Smooth muscle cell of the coronary artery (primary cell): Measurements from ENCODE around the gene NEDD4L. TPM values are rescaled to one million over a fixed set of nuclear protein-coding genes. Genes with fewer than 3 reads are reported as not detected.

Experiments used
- total RNA-seq: library from RNA; depleted of rRNA; stranded (reverse); fragments of >200 nt; gene quantifications from 2 replicates; pipeline ENCODE4 v1.2.3, GENCODE V29; 2014; ENCODE audit warnings: low replicate concordance

NEDD4L gene
- 2.5 and 3.1 TPM in 2 replicates for total RNA-seq

GRCh38 chr18:58043491-58044369 lies at the start of gene NEDD4L:
Gene NEDD4L, plus strand, starts transcription at chr18:58044226. Its CDS starts 435 bp downstream, at chr18:58044661.

Other genes starting within 250 kb of the NEDD4L start
- 39.1 and 48.6 TPM in 2 replicates for gene ATP8B1, start 240.9 kb upstream of the NEDD4L start, total RNA-seq